GM12891 (cell line): ENCODE data around the gene ARF1.
"Not testable (repeated sequence)": the region's sequence is repeated elsewhere in the genome, so short reads cannot be mapped to it uniquely, and the experiment has no call there.

ENCODE experiments used
- POLR2A ChIP-seq: IDR thresholded peaks from 2 replicates; pipeline ENCODE4 v1.6.1; 2011; ENCODE audit warnings: low read depth, low read length, control low read depth
- POLR2AphosphoS5 ChIP-seq: IDR thresholded peaks from 2 replicates; pipeline ENCODE4 v1.6.1; 2011; ENCODE audit warnings: low read depth, low read length, control low read depth
- POU2F2 ChIP-seq: IDR thresholded peaks from 2 replicates; pipeline ENCODE4 v1.6.1; 2011; ENCODE audit warnings: low read depth, mild to moderate bottlenecking, control low read depth, low read length, moderate library complexity
- SPI1 ChIP-seq: IDR thresholded peaks from 2 replicates; pipeline ENCODE4 v1.6.1; 2011; ENCODE audit warnings: low read depth, low read length, control low read depth

- not testable (repeated sequence) for TF ChIP-seq POLR2A, POU2F2, POLR2AphosphoS5, SPI1
These were observed 28.8 kb downstream of the ARF1 start for GRCh38 chr1:228111315-228111714.
